ENCODE data around the gene SUFU. TPM values are rescaled to one million over a fixed set of nuclear protein-coding genes. Genes with fewer than 3 reads are reported as not detected.

SUFU gene
- total RNA-seq, 1 donor from 2014 or later: 14.3 TPM

GRCh38 chr10:102508506-102508905 lies 4.7 kb downstream of the SUFU start:
- DNase-seq (no peak), ATAC-seq (no peak)
- Histone ChIP-seq H3K9me3 (no peaks in the 10 kb centered on the region), H3K4me1 (peaks cover 50% of the 10 kb centered on the region), H3K4me3 (no peak overlapping the region), H3K27ac (peak overlapping the region; percentile 8), H3K36me3 (peaks cover 43% of the 10 kb centered on the region), H3K27me3 (ENCODE audit: low read depth) (no peaks in the 10 kb centered on the region)
- intact Hi-C loops (cut with DNase I): loop anchor here (10.0 kb wide), 1 partner anchor 76 kb away; no protein-coding TSS in a partner anchor
- no peak for TF ChIP-seq CTCF (IDR thresholded peaks at IDR 0.05)

- no peak for TF ChIP-seq CTCF (IDR thresholded peaks at IDR 0.05)
- Histone ChIP-seq H3K4me3 (no peak overlapping the region), H3K4me1 (peaks cover 49% of the 10 kb centered on the region), H3K36me3 (peaks cover 51% of the 10 kb centered on the region), H3K9me3 (no peaks in the 10 kb centered on the region), H3K27ac (no peak overlapping the region), H3K27me3 (ENCODE audit: low read depth) (no peaks in the 10 kb centered on the region)
- ATAC-seq: no peak
- intact Hi-C loops (cut with DNase I): loop anchor here (10.0 kb wide), 1 partner anchor 75 kb away; no protein-coding TSS in a partner anchor
- DNase-seq: no peak
Observed at GRCh38 chr10:102509387-102509786, 5.6 kb downstream of the SUFU start.

- peak in 1 of 2 donors; percentile 46 for ATAC-seq
- Histone ChIP-seq H3K9me3 (no peaks in the 10 kb centered on the region), H3K4me3 (no peak overlapping the region), H3K27me3 (ENCODE audit: low read depth) (no peaks in the 10 kb centered on the region), H3K27ac (no peak overlapping the region), H3K36me3 (peaks cover 62% of the 10 kb centered on the region), H3K4me1 (peaks cover 29% of the 10 kb centered on the region)
- DNase-seq: no peak
- intact Hi-C loops (cut with DNase I): no loop called here
- no peak for TF ChIP-seq CTCF (IDR thresholded peaks at IDR 0.05)
Observed at GRCh38 chr10:102511583-102512274, 8.0 kb downstream of the SUFU start.

- peaks cover 58% of the 10 kb centered on the region for H3K36me3 ChIP-seq
- no peak for TF ChIP-seq CTCF (IDR thresholded peaks at IDR 0.05)
- no peak overlapping the region for H3K4me3 ChIP-seq
- no peaks in the 10 kb centered on the region for H3K9me3 ChIP-seq
- peaks cover 3% of the 10 kb centered on the region for H3K4me1 ChIP-seq
- no peak for ATAC-seq
- intact Hi-C loops (cut with DNase I): no loop called here
- H3K27me3 ChIP-seq (ENCODE audit: low read depth): no peaks in the 10 kb centered on the region
- H3K27ac ChIP-seq: no peak overlapping the region
- no peak for DNase-seq
Observed at GRCh38 chr10:102514487-102515311, 10.9 kb downstream of the SUFU start.

GRCh38 chr10:102515724-102516123 lies 12.0 kb downstream of the SUFU start:
- intact Hi-C loops (cut with DNase I): no loop called here
- TF ChIP-seq CTCF (IDR thresholded peaks at IDR 0.05): no peak
- DNase-seq: no peak

More at GRCh38 chr10:102515724-102516123, 12.0 kb downstream of the SUFU start:
- no peak overlapping the region for H3K27ac ChIP-seq
- no peak overlapping the region for H3K4me3 ChIP-seq
- no peaks in the 10 kb centered on the region for H3K9me3 ChIP-seq
- peaks cover 49% of the 10 kb centered on the region for H3K36me3 ChIP-seq
- no peaks in the 10 kb centered on the region for H3K27me3 ChIP-seq (ENCODE audit: low read depth)
- ATAC-seq: peak in 1 of 2 donors; percentile 21
- no peaks in the 10 kb centered on the region for H3K4me1 ChIP-seq
